ENCODE results near the gene OR6B1.

OR6B1 gene

DNA sequence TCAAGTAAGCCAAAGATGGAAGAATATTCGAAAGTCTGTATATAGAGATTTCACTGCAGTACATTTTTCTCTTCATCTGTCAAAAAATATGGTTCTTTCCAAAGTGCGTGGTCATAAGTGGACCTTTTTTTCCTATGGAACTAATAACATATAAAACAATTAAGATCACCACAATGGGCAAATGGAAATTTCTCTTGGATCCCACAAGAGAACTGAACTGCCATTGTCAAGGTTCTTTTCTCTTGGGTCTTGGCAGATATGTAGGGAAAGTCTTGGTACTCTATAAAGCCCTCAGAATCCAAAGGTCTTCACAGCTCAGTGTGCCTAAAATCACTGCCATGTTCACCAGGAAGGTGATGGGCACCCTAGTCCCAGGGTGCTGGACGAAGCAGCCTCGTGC is at the start of gene OR6B1:
Gene OR6B1 (plus strand): TSS at position 301 of the 400 bp plus-strand sequence. CDS start 3,677 bp downstream, outside the sequence.
- no peak for DNase-seq (ENCODE audit: extremely low read depth in 1 of 2, low read depth in 1 of 2)

DNA sequence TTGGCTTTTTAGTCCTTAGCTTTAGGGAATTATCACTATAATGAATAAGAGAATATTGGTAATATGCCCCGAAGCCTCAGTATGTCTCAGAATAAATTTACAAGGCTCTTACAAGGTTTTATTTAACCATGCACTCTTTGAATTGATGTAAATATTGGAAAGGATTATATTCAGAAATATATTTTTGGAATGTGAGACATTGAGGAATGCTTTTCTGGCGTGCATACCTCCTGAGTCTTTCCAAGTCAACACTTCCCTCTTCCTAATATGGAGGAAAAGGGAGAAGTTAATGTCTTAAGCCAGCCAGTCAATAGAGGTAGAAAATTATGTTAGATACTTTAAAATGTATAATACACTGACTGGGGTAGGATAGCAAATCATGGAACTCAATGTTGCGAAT is 46.7 kb upstream of the OR6B1 start:
- no peak for DNase-seq (ENCODE audit: extremely low read depth in 1 of 2, low read depth in 1 of 2)

GRCh38 chr7:143954135-143954534 is 46.0 kb upstream of the OR6B1 start:
- DNase-seq (ENCODE audit: extremely low read depth in 1 of 2, low read depth in 1 of 2), result no peak

DNA sequence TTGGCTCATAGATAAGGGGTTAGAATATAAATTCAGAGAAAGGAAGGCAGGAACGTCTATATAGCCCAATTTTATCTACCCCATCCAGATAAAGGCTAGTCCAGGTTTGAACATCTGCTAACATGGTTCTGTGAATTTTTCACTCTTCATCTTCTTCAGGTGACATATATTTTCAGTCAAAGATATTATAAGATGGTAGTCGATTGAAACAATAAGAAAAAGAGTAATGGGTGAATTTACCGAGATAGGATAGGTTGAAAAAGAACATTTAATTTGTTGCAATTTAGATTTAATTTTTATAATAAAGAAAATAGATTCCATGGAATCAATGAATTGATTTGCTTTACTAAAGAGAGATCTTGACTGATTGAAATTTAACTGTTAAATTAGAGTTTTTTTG is 45.6 kb upstream of the OR6B1 start, which contains the start of gene OR2F1:
Gene OR2F1 (plus strand): TSS at position 301 of the 400 bp plus-strand sequence. CDS start 5,127 bp downstream, outside the sequence.
- DNase-seq (ENCODE audit: extremely low read depth in 1 of 2, low read depth in 1 of 2), result no peak

DNA sequence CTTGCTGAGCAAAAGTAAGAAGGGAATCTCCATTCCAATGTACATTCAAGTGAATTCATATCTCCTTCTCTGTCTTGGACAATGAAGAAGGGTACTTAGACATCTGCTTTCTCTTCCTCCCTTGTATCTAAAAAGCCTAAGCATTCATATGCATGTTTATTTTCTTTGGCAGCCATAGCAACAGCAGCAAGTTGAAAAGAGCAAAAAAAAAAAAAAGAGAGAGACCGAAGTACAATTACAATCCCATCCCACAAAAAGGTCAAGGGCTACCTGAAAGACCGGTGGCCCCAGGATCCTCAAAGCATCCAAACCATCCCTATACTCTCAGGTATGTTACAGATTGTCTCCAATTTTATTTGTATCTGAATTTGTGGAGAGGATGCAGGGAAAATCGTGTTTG is 41.3 kb upstream of the OR6B1 start:
- DNase-seq (ENCODE audit: extremely low read depth in 1 of 2, low read depth in 1 of 2), result no peak

- DNase-seq (ENCODE audit: extremely low read depth in 1 of 2, low read depth in 1 of 2), result no peak
These were observed 39.1 kb upstream of the OR6B1 start for GRCh38 chr7:143960813-143961610.

- no peak for DNase-seq (ENCODE audit: extremely low read depth in 1 of 2, low read depth in 1 of 2)
These were observed 34.8 kb upstream of the OR6B1 start for GRCh38 chr7:143965280-143965679.

- DNase-seq (ENCODE audit: extremely low read depth in 1 of 2, low read depth in 1 of 2), result no peak
These were observed 32.7 kb upstream of the OR6B1 start for GRCh38 chr7:143967398-143967797.

DNA sequence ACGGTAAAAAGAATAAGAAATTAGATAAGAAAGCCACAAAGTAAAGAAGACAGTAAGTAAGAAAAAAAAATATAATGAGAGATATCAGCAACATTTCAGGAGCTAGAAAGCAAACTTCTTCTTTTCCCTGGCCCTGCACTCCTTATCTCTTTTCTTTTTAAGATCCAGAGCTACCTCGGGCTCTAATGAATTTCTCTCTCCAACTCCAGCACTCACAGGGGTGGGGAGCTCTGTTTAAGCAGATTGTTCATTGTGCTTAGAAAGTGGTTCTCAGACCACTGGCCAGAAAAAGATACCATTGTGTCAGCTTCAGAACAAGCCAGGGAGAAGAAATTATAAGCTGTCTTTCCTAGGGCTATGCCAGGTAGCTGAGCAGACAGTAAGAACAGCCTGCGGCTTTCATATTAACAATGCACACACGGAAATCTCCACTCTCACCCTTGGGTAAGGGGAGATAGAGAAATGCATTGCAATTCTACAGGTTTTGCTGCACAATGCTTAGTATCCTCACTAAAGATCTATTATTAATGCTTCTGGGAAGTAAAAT is 26.2 kb upstream of the OR6B1 start:
- DNase-seq (ENCODE audit: extremely low read depth in 1 of 2, low read depth in 1 of 2), result no peak

- DNase-seq (ENCODE audit: extremely low read depth in 1 of 2, low read depth in 1 of 2), result no peak
These were observed 25.7 kb upstream of the OR6B1 start for GRCh38 chr7:143974459-143974858.

DNA sequence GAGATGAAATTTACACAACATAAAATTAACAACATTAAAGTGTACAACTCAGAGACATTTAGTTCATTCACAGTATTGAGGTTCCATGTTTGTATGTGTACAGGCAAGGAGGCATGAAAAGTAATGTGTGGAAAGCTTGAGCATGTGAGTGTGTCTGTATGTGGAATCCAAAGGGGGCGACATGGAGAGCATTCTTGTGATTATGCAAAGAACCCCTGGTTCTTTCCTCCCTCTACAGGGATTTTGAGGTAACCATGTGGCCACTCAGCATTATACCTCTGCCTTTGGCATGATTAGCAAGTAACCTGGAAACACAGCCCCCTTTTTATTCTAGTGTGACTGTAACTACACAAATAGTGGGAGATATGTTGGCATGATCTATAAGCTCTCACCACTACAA is 24.5 kb upstream of the OR6B1 start:
- no peak for DNase-seq (ENCODE audit: extremely low read depth in 1 of 2, low read depth in 1 of 2)

DNA sequence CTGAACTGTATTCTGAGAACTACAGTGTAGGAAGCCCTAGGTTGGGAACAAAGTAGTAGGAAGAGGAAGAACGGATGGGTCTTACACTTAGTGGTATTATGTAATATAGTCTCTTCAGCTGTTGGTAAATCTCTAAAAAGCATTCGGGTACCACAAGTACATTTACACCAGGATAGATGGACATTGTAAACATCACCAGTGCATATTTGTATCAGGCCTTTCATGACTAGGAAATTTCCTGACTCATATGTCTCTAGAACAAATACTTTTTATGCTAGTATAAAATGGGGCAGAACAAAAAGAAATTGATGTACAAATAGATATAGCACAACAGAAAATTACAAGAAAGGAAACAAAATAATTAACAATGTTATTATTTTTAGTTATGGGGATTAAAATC is 21.5 kb upstream of the OR6B1 start:
- DNase-seq (ENCODE audit: extremely low read depth in 1 of 2, low read depth in 1 of 2), result no peak

DNA sequence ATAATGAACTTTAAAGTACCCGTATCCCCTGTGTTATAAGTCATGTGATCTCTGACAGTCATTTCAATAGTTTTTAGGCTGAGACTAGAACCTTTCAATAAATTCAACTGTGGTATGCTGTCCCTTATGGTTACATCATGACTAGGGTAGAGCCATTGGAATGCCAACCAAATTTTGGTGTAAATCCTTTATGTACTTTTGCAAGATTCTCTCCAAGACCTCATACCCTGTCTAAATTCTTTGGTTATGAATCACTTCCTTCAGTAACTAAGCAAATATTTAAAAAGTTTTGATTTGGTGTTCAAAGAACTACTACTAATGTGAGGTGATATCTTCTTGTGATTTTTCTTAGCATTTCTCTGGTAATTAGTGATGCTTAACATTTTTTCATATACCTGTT is 20.8 kb upstream of the OR6B1 start:
- no peak for DNase-seq (ENCODE audit: extremely low read depth in 1 of 2, low read depth in 1 of 2)

DNA sequence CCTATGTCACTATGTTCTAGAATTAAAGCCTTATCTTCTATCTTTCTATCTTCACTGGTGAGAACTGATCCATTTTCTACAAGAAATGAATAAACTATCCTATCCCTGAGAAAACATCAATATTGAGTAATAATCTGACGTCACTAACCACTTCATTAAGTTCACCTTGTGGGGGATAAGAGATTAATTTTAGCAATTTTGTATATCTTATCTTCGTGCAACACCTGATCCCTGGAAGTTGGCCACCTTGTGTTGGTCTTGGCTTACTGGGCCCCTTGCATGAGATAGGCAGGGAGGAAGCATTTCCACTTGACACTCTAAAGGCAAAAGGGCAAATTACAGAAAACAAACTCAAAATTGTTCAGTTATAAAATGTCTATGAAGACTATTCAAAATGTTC is 20.1 kb upstream of the OR6B1 start:
- no peak for DNase-seq (ENCODE audit: extremely low read depth in 1 of 2, low read depth in 1 of 2)

GRCh38 chr7:143980746-143981510 is 19.2 kb upstream of the OR6B1 start:
- DNase-seq (ENCODE audit: extremely low read depth in 1 of 2, low read depth in 1 of 2), result no peak

GRCh38 chr7:143983960-143984359 is 16.2 kb upstream of the OR6B1 start:
- DNase-seq (ENCODE audit: extremely low read depth in 1 of 2, low read depth in 1 of 2), result no peak

DNA sequence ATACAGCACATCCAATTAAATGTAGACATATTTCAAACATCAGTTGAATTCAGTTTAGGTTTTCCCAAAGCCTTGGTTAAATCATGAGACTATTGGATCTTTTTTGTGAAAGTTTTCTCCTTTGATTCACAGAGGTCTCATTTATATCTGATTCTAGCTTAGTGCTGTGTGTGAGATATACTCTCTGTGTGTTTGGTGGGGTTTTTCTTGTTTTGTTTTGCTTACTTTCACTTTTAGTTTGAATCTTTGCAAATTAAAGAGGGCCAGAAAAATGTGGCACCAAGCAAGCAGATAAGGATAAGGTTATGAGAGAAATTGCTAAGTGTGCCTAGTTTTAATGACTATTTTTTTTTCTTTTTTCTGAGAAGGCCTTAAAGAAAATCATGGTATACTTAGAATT is 12.6 kb upstream of the OR6B1 start:
- DNase-seq (ENCODE audit: extremely low read depth in 1 of 2, low read depth in 1 of 2), result no peak

DNA sequence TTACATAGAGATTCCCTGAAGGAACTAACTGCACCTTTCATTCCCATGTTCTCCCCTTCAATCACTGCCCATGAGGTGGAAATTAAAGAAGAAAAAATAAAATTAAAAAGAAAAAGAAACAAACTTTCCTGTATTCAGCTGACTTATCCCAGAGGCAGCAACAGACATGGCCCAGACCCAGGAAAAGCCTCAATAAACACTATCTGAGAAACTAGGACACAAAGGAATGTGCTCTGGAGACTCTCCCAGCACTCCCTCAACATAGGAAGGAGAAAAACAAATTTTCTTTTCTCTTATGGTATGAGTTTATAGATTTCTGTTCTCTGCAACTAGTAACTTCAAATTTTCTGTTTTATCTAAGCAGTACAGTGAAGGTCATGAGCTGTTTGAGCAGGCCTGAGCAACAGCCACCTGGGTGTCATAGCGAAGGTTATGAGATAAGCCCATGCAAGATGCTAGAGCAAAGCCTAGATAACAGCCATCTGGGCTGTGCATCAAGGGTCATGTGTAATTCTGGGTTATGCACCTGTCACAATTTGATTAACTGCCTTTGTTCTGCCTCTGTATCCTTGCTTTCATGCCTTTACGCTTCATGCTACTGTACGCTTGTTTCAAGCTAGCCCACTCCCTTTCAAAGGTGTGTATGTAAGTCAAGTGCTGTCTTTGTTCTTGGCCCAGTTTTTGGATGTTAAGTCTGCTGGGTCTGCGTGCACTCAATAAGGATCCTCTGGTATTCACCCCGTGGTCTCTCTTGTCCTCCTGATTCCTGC is 11.0 kb upstream of the OR6B1 start:
- DNase-seq (ENCODE audit: extremely low read depth in 1 of 2, low read depth in 1 of 2), result no peak

GRCh38 chr7:143992670-143993069 is 7.5 kb upstream of the OR6B1 start:
- DNase-seq (ENCODE audit: extremely low read depth in 1 of 2, low read depth in 1 of 2), result no peak

DNA sequence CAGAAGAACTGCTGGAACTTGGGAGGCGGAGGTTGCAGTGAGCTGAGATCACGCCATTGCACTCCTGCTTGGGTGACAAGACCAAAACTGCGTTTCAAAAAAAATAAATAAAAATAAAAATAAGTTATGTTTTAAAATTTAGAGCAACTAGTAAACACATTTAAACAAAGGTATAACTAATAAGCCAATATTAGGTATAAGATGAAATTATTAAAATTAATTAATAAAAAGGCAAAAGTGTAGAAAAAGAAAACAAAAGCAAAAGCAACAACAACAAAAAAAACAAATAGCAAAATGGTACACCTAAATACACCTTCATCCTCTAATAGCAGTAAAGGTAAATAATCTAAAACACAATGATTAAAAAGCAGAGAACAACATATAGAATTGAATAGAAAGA is 6.2 kb upstream of the OR6B1 start:
- DNase-seq (ENCODE audit: extremely low read depth in 1 of 2, low read depth in 1 of 2), result no peak

DNA sequence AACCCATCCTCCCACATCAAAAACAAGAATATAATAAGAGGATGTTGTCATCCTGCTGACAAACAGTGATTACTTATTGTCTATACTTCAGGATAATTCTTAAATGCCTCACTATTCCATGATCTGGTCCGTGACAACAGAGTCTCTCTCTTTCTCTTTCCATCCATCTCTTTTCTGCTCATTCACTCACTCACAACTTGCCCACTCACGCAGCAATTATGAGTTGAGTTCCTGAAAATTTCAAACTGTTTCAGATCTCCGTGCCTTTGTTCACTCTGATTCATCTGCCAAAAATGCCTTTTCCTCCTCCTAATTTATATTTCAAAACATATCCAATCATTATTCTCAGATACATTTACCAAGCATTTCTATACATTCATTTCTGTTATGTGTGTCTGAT is 1.4 kb downstream of the OR6B1 start:
- DNase-seq (ENCODE audit: extremely low read depth in 1 of 2, low read depth in 1 of 2), result no peak
